HepG2 (cell line): ENCODE results near the gene CHFR. TPM values are rescaled to one million over a fixed set of nuclear protein-coding genes. Genes with fewer than 3 reads are reported as not detected.

Source experiments
- CTCF ChIP-seq: sonication (generic); formaldehyde crosslinking; IDR thresholded peaks from 2 replicates; pipeline ENCODE4 v1.5.0; 2020; ENCODE audit warnings: mild to moderate bottlenecking, missing genetic modification reagents, moderate library complexity
- JUND ChIP-seq: sonication (generic); formaldehyde crosslinking; IDR thresholded peaks from 2 replicates; pipeline ENCODE4 v1.8.0; 2022; ENCODE audit warnings: mild to moderate bottlenecking, missing genetic modification reagents
- NFKB2 ChIP-seq: sonication (generic); formaldehyde crosslinking; IDR thresholded peaks from 2 replicates; pipeline ENCODE4 v1.4.0; 2020; ENCODE audit warnings: missing genetic modification reagents, borderline replicate concordance
- PHF8 ChIP-seq: sonication (generic); formaldehyde crosslinking; IDR thresholded peaks from 2 replicates; pipeline ENCODE4 v1.5.0; 2020; ENCODE audit warnings: missing genetic modification reagents
- polyA plus RNA-seq, 8 experiments: library from polyadenylated mRNA; depleted of rRNA in 3 of 8; stranded (reverse) in 7 of 8; unstranded in 1 of 8; fragments of >200 nt; fragmentation: Illumina TruSeq in 4 of 8; extraction: Trizol in 4 of 8; gene quantifications; 2 replicates each; pipeline versions ENCODE4 v1.2.1 to v1.2.3, GENCODE V29; 2011 to 2016; ENCODE audit warnings: low read depth in 4 of 8, missing spikeins in 1 of 8, mixed read lengths in 1 of 8; ENCODE audit not compliant: insufficient read depth in 1 of 8
- total RNA-seq, 5 experiments: library from RNA; depleted of rRNA; stranded (reverse); fragments of >200 nt; fragmentation: Illumina TruSeq; extraction: Trizol; gene quantifications; 2 replicates each; pipeline ENCODE4 v1.2.3, GENCODE V29; 2016; ENCODE audit warnings: low read depth in 1 of 5
- TF ChIP-seq, protein P1 (sequence below): sonication (generic); formaldehyde crosslinking; IDR thresholded peaks from 2 replicates; pipeline ENCODE4 v1.4.0; 2020; ENCODE audit warnings: mild to moderate bottlenecking, missing genetic modification reagents
- TF ChIP-seq, protein P2 (sequence below): sonication (generic); formaldehyde crosslinking; IDR thresholded peaks from 2 replicates; pipeline ENCODE4 v1.4.0; 2020; ENCODE audit warnings: mild to moderate bottlenecking, missing genetic modification reagents
- TF ChIP-seq, protein P3 (sequence below): sonication (generic); formaldehyde crosslinking; IDR thresholded peaks from 2 replicates; pipeline ENCODE4 v1.8.0; 2022; ENCODE audit warnings: mild to moderate bottlenecking, missing genetic modification reagents, moderate library complexity

CHFR gene
- total and polyA plus RNA-seq, 2 of the 13 experiments (the other 11 are each of a cell fraction or from before 2014, with no cell fraction given) = 21.4 to 21.5 TPM

- TF ChIP-seq, protein P1, sequence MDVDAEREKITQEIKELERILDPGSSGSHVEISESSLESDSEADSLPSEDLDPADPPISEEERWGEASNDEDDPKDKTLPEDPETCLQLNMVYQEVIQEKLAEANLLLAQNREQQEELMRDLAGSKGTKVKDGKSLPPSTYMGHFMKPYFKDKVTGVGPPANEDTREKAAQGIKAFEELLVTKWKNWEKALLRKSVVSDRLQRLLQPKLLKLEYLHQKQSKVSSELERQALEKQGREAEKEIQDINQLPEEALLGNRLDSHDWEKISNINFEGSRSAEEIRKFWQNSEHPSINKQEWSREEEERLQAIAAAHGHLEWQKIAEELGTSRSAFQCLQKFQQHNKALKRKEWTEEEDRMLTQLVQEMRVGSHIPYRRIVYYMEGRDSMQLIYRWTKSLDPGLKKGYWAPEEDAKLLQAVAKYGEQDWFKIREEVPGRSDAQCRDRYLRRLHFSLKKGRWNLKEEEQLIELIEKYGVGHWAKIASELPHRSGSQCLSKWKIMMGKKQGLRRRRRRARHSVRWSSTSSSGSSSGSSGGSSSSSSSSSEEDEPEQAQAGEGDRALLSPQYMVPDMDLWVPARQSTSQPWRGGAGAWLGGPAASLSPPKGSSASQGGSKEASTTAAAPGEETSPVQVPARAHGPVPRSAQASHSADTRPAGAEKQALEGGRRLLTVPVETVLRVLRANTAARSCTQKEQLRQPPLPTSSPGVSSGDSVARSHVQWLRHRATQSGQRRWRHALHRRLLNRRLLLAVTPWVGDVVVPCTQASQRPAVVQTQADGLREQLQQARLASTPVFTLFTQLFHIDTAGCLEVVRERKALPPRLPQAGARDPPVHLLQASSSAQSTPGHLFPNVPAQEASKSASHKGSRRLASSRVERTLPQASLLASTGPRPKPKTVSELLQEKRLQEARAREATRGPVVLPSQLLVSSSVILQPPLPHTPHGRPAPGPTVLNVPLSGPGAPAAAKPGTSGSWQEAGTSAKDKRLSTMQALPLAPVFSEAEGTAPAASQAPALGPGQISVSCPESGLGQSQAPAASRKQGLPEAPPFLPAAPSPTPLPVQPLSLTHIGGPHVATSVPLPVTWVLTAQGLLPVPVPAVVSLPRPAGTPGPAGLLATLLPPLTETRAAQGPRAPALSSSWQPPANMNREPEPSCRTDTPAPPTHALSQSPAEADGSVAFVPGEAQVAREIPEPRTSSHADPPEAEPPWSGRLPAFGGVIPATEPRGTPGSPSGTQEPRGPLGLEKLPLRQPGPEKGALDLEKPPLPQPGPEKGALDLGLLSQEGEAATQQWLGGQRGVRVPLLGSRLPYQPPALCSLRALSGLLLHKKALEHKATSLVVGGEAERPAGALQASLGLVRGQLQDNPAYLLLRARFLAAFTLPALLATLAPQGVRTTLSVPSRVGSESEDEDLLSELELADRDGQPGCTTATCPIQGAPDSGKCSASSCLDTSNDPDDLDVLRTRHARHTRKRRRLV (CRISPR knock-in tag) = no peak
- TF ChIP-seq CTCF (CRISPR knock-in tag) (0 out of 2 replicates have a peak, but pooled peaks have one; percentile 3), PHF8 (CRISPR knock-in tag) (peak; percentile 70; the same call in 1 of the 2 replicates), NFKB2 (CRISPR knock-in tag) (0 out of 2 replicates have a peak, but pooled peaks have one; percentile 13), JUND (CRISPR knock-in tag) (0 out of 2 replicates have a peak, but pooled peaks have one; percentile 59)
- TF ChIP-seq, protein P2, sequence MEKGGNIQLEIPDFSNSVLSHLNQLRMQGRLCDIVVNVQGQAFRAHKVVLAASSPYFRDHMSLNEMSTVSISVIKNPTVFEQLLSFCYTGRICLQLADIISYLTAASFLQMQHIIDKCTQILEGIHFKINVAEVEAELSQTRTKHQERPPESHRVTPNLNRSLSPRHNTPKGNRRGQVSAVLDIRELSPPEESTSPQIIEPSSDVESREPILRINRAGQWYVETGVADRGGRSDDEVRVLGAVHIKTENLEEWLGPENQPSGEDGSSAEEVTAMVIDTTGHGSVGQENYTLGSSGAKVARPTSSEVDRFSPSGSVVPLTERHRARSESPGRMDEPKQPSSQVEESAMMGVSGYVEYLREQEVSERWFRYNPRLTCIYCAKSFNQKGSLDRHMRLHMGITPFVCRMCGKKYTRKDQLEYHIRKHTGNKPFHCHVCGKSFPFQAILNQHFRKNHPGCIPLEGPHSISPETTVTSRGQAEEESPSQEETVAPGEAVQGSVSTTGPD (CRISPR knock-in tag) = no peak
- TF ChIP-seq, protein P3, sequence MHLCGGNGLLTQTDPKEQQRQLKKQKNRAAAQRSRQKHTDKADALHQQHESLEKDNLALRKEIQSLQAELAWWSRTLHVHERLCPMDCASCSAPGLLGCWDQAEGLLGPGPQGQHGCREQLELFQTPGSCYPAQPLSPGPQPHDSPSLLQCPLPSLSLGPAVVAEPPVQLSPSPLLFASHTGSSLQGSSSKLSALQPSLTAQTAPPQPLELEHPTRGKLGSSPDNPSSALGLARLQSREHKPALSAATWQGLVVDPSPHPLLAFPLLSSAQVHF (CRISPR knock-in tag) = no peak
Observed at GRCh38 chr12:132827763-132828703, 59.4 kb downstream of the CHFR start (continued).
